ENCODE data around the gene FNBP1. TPM values are rescaled to one million over a fixed set of nuclear protein-coding genes. Genes with fewer than 3 reads are reported as not detected.

Gene FNBP1
- total RNA-seq, 1 donor from 2014 or later: 25.6 TPM

DNA sequence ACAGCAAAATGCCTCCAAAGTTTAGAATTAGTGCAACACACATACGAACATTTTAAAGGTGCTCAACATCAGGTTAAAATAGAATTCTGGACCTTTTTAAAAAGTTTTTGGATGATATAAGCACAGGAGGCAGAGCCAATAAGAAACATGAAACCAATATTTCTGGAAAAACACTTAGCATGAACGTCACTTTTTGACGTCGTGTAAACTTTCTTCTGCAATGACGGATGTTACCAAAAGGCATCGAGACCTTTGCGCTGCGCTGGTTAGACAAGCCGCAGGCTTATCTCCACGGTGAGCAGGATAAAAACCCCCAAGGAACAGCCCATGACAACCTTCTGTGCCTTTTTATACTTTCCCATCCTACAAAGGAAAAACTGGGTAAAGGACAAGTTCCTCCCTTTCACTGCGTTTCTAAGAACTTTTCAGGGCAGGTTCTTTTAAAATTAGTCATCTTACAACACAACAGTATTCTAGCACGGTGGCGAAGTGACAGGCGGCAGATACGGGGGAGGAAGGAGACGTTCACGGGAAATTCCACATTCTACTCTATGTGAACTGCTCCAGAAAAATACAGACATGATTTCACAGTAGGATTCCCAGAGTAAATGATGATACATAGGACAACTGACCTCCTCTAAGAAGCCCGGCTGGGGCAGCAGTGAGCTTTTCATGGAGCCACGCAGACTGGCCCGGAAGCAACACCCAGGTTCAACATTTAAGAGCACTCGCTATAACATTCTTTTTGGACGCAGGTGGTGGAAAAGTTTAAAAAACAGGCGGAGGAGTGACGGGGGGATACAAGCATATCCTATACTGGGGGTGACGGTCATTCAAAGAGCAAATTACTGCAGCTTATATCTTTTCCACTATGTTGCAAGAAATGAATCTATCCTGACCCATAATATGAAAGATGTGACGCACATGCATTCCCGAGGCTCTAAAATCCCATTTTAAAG is 155.4 kb downstream of the FNBP1 start:
- TF ChIP-seq, protein P1, sequence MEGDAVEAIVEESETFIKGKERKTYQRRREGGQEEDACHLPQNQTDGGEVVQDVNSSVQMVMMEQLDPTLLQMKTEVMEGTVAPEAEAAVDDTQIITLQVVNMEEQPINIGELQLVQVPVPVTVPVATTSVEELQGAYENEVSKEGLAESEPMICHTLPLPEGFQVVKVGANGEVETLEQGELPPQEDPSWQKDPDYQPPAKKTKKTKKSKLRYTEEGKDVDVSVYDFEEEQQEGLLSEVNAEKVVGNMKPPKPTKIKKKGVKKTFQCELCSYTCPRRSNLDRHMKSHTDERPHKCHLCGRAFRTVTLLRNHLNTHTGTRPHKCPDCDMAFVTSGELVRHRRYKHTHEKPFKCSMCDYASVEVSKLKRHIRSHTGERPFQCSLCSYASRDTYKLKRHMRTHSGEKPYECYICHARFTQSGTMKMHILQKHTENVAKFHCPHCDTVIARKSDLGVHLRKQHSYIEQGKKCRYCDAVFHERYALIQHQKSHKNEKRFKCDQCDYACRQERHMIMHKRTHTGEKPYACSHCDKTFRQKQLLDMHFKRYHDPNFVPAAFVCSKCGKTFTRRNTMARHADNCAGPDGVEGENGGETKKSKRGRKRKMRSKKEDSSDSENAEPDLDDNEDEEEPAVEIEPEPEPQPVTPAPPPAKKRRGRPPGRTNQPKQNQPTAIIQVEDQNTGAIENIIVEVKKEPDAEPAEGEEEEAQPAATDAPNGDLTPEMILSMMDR (conservative IDR thresholded peaks at IDR 0.05; ENCODE audit: low read depth, low read length): no peak
- DNase-seq (ENCODE audit: low read depth): no peak
- no peak overlapping the region for H3K4me3 ChIP-seq (ENCODE audit: low read depth, low read length)

GRCh38 chr9:129886226-129887174 is 156.5 kb downstream of the FNBP1 start:
- TF ChIP-seq, protein P1 (conservative IDR thresholded peaks at IDR 0.05; ENCODE audit: low read depth, low read length): no peak
- DNase-seq (ENCODE audit: low read depth): no peak
- peak overlapping the region; percentile 47 for H3K4me3 ChIP-seq (ENCODE audit: low read depth, low read length)

GRCh38 chr9:129885670-129886106 is 157.3 kb downstream of the FNBP1 start:
- H3K4me3 ChIP-seq (ENCODE audit: low read depth, low read length): peak overlapping the region; percentile 47
- no peak for DNase-seq (ENCODE audit: low read depth)
- TF ChIP-seq, protein P1 (conservative IDR thresholded peaks at IDR 0.05; ENCODE audit: low read depth, low read length): peak; percentile 88

DNA sequence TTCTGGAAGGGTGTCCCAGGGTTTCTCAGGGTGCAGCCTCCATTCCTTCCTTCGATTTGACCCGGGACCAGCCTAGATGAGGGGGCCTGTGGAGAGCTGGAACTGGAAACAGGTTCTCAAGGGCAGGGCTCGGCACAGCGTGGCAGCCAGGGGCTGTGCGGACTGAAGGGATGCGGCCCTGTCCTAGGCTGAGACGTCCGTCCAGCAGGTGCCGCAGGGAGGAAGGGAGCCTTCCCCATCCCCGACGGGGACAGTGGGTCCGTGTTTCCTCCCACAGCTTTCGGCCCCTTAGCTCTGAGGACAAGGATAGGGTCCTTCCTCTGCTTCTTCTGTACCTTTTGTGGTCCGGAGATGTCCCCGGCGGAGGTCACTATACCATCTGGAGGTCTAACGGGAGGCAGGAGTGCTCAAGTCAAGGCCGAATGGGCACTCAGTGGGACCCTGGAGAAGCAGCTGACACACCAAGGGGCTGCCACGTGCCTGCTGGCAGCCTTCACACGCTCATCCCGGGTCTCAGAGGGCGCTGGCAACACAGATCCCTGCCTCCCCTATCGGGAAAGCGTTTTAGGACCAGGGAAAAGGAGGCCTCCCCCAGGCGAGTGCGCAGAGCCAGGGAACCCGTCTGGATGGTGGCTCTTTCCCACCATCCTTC is 157.8 kb downstream of the FNBP1 start:
- DNase-seq (ENCODE audit: low read depth): no peak
- peak overlapping the region; percentile 47 for H3K4me3 ChIP-seq (ENCODE audit: low read depth, low read length)
- TF ChIP-seq, protein P1 (conservative IDR thresholded peaks at IDR 0.05; ENCODE audit: low read depth, low read length): peak; percentile 44

- H3K4me3 ChIP-seq (ENCODE audit: low read depth, low read length): peak overlapping the region; percentile 47
- TF ChIP-seq, protein P1 (conservative IDR thresholded peaks at IDR 0.05; ENCODE audit: low read depth, low read length): no peak
- no peak for DNase-seq (ENCODE audit: low read depth)
These were observed 158.6 kb downstream of the FNBP1 start for GRCh38 chr9:129884220-129885017.

Data from epithelial cell of proximal tubule (primary cell).